BE2C (cell line): Measurements from ENCODE around the gene SEC14L5.

Source experiments
- DNase-seq: peaks from one replicate; pipeline ENCODE4 v3.0.0-alpha.2; 2020
- H3K27me3 ChIP-seq: fragments of 250-450 bp; sonication (Bioruptor Pico); 2 replicates; pipeline ENCODE4 v1.5.1; 2020; ENCODE audit warnings: mild to moderate bottlenecking
- H3K36me3 ChIP-seq: fragments of 250-450 bp; sonication (Bioruptor Pico); 2 replicates; pipeline ENCODE4 v1.5.1; 2020; ENCODE audit warnings: mild to moderate bottlenecking
- H3K4me1 ChIP-seq: fragments of 250-450 bp; sonication (Bioruptor Pico); 2 replicates; pipeline ENCODE4 v1.5.1; 2020
- H3K4me3 ChIP-seq: 2 replicates; pipeline ENCODE4 v1.5.1; 2011; ENCODE audit warnings: low read depth, low read length
- H3K9me3 ChIP-seq: fragments of 250-450 bp; sonication (Bioruptor Pico); 2 replicates; pipeline ENCODE4 v1.5.1; 2020
- TF ChIP-seq, protein P1 (sequence below): IDR thresholded peaks from 2 replicates; pipeline ENCODE4 v1.5.1; 2012; ENCODE audit warnings: mild to moderate bottlenecking, low read depth, low read length

SEC14L5 gene

DNA sequence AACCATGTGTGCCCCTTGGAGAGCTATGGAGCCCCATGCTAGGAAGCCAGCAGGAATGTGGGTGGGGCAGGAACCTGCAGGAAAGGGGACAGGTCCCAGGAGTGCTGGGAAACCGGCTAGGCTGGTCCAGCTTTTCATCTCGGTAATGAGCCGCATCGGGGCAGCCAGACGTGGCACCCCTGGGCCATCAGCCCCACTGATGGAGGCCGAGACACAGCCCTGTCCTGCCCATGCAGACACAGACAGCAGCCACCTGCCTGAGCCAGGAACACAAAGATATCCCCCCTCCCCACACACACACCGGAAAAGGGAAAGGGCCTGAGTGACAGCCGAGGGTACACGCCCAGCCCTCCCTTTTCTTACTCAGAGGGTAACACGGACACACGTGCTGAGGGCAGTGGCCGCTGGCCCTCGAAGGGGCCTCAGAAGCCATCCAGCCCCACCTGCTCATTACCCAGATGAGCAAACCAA, 39.3 kb upstream of the SEC14L5 start:
- H3K9me3 ChIP-seq = no peaks in the 10 kb centered on the region
- no peaks in the 10 kb centered on the region for H3K36me3 ChIP-seq
- H3K27me3 ChIP-seq = 0 out of 2 replicates have a peak, but pooled peaks cover 4% of the 10 kb centered on the region
- DNase-seq = no peak
- H3K4me1 ChIP-seq = no peaks in the 10 kb centered on the region
- no peak overlapping the region for H3K4me3 ChIP-seq
- TF ChIP-seq, protein P1, sequence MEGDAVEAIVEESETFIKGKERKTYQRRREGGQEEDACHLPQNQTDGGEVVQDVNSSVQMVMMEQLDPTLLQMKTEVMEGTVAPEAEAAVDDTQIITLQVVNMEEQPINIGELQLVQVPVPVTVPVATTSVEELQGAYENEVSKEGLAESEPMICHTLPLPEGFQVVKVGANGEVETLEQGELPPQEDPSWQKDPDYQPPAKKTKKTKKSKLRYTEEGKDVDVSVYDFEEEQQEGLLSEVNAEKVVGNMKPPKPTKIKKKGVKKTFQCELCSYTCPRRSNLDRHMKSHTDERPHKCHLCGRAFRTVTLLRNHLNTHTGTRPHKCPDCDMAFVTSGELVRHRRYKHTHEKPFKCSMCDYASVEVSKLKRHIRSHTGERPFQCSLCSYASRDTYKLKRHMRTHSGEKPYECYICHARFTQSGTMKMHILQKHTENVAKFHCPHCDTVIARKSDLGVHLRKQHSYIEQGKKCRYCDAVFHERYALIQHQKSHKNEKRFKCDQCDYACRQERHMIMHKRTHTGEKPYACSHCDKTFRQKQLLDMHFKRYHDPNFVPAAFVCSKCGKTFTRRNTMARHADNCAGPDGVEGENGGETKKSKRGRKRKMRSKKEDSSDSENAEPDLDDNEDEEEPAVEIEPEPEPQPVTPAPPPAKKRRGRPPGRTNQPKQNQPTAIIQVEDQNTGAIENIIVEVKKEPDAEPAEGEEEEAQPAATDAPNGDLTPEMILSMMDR = no peak

DNA sequence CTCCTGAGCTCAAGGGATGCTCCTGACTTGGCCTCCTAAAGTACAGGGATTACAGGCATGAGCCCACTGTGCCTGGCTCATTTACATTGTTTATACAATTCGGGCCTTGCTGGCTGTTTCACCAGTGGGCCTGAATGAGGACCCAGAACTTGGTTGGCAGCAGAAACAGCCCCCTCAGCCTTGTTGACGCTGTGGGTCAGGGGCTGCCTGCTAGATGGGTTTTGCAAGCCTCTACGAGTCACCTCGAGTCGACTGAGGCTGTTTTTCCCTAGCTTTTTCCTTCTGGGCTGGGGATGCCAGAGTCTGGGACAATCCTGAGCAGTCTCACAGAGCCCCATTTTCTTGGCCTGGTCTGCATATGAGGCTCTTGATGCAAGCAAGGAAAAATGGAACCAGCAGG, 37.3 kb upstream of the SEC14L5 start:
- no peak overlapping the region for H3K4me3 ChIP-seq
- TF ChIP-seq, protein P1 = no peak
- no peak for DNase-seq
- H3K4me1 ChIP-seq = no peaks in the 10 kb centered on the region
- no peaks in the 10 kb centered on the region for H3K36me3 ChIP-seq
- no peaks in the 10 kb centered on the region for H3K9me3 ChIP-seq
- H3K27me3 ChIP-seq = 0 out of 2 replicates have a peak, but pooled peaks cover 4% of the 10 kb centered on the region

DNA sequence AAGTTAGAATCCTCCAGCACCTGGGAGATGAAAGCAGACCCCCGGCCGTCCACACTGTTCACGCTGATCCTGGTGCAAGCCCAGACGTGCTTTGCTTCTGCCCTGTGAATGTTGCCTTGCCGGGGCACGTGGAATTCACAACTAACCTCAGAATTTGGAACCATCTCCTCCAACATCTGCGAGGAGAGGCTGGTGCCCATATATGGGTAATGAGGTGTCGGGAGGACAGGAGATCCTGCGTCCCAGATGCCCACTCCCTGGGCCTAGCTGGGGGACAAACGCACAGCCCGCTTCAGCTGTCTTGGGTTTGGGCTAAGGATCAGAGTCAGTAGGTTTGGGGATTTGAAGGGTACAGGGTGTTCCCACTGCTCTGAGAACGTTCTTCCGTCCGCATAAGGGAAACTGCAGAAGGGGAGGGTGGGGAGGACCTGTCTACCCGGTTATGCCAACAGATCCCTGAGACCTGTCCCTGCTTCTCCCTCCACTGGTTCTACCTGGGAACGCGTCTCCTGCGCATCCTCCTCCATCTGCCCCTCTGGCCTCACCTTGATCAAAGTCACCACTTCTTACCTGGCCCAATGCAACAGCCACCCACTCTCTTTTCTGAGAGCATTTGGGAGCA, 35.3 kb upstream of the SEC14L5 start:
- TF ChIP-seq, protein P1 = no peak
- DNase-seq = no peak
- Histone ChIP-seq H3K4me3 (no peak overlapping the region), H3K9me3 (no peaks in the 10 kb centered on the region; the same call in 1 of the 2 replicates), H3K27me3 (0 out of 2 replicates have a peak, but pooled peaks cover 4% of the 10 kb centered on the region), H3K36me3 (no peaks in the 10 kb centered on the region), H3K4me1 (no peaks in the 10 kb centered on the region)

DNA sequence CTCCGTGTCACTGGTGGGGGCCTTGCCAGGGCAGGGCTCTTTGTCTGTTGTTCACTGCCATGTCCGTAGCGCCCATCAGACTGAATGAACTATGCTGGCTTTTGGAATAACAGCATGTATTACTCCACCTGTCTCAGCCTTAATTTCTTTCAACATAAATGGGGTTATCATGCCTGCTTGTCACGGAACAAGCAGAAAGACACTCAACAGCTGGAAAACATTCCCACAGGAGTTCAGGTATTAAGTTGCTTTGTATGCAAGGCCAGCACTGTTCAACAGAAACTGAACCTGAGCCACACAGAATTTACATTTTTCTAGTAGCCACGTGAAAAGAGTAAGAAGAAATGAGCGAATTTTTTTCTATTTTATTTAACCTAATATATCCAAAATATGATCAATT, 34.3 kb upstream of the SEC14L5 start:
- TF ChIP-seq, protein P1 = no peak
- H3K36me3 ChIP-seq = no peaks in the 10 kb centered on the region
- no peaks in the 10 kb centered on the region for H3K4me1 ChIP-seq
- no peak for DNase-seq
- H3K4me3 ChIP-seq = no peak overlapping the region
- no peaks in the 10 kb centered on the region; the same call in 1 of the 2 replicates for H3K9me3 ChIP-seq
- H3K27me3 ChIP-seq = 0 out of 2 replicates have a peak, but pooled peaks cover 4% of the 10 kb centered on the region

DNA sequence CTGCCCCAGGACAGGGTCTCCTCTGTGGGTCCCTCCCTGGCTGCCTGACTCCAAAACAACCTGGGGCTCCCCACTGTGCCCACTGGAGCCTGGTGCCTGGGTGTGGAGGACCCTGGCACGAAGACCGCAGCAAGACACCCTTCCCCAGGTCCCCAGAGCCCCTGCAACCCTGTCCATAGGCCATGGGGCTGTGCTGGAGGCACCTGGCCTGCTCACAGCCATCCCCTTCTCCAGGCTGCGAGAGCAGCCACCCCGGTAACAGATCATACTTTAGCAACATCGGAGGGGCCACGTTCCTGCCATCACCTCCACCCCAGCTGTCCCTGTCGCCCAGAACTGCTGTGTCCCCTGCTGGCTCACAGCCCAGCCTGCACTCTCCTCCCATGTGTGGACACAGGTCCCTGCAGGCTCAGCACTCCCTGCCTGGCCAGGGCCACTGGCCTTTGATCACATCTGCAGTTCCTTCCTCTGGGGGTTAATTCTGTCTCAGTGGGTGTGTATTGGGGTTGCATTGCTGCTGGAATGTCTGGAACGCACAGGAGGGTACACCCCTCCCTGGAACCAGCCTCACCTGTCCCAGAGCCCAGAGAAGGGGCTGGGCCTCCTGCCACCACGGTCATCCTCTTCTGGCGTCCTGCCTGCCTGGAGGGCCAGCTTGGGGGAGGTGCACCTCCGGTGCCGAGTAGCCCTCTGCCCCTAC, 33.4 kb upstream of the SEC14L5 start:
- Histone ChIP-seq H3K9me3 (no peaks in the 10 kb centered on the region; the same call in 1 of the 2 replicates), H3K27me3 (0 out of 2 replicates have a peak, but pooled peaks cover 4% of the 10 kb centered on the region), H3K4me1 (no peaks in the 10 kb centered on the region), H3K36me3 (no peaks in the 10 kb centered on the region), H3K4me3 (no peak overlapping the region)
- TF ChIP-seq, protein P1 = no peak
- peak; percentile 43 for DNase-seq

DNA sequence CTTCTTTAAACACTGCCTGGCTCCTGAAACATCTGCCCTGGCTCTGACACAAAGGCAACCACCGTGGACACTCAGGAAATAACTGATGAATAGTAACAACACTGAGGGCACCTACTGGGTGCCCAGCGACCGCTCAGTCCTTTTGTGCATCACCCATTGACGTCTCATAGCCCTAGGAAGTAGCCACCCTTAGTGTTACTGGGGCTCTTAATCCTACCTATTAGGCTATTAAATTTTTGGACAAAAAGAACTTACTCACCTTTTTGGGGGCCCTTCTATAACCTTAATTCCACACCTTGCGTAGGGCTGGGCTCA, 32.9 kb upstream of the SEC14L5 start:
- no peaks in the 10 kb centered on the region; the same call in 1 of the 2 replicates for H3K9me3 ChIP-seq
- no peak overlapping the region for H3K4me3 ChIP-seq
- TF ChIP-seq, protein P1 = no peak
- H3K36me3 ChIP-seq = no peaks in the 10 kb centered on the region
- no peaks in the 10 kb centered on the region for H3K4me1 ChIP-seq
- H3K27me3 ChIP-seq = 0 out of 2 replicates have a peak, but pooled peaks cover 4% of the 10 kb centered on the region
- no peak for DNase-seq
